Measurements from ENCODE around the gene SCAI. TPM values are rescaled to one million over a fixed set of nuclear protein-coding genes. Genes with fewer than 3 reads are reported as not detected.

The SCAI gene
- total and polyA plus RNA-seq, 7 donors: 0.39 to 5.2 (median 1.8) TPM

- intact Hi-C loops (cut with DNase I): no loop called here
- no peak overlapping the region for H3K27ac ChIP-seq
- no peak overlapping the region for H3K4me3 ChIP-seq
- no peak for DNase-seq
- TF ChIP-seq CTCF (IDR thresholded peaks at IDR 0.05): no peak
- no peaks in the 10 kb centered on the region for H3K27me3 ChIP-seq (ENCODE audit: insufficient read depth in 3 of 3, low read length in 2 of 3)
- ATAC-seq: no peak
- WGBS, 3 donors: 94 to 95% (median 94%) methylated on average over 9 of the region's 9 CpGs
- H3K4me1 ChIP-seq: no peaks in the 10 kb centered on the region
- H3K36me3 ChIP-seq (ENCODE audit: insufficient read depth in 1 of 2, low read depth in 1 of 2): peaks cover 8 to 76% of the 10 kb centered on the region in 2 donors
- H3K9me3 ChIP-seq: no peaks in the 10 kb centered on the region
These were observed 243.5 kb downstream of the SCAI start for GRCh38 chr9:124899845-124900244.

- Histone ChIP-seq H3K9me3 (no peaks in the 10 kb centered on the region), H3K27ac (no peak overlapping the region), H3K4me3 (no peak overlapping the region), H3K36me3 (ENCODE audit: insufficient read depth in 1 of 2, low read depth in 1 of 2) (peaks cover 8 to 74% of the 10 kb centered on the region in 2 donors), H3K27me3 (ENCODE audit: insufficient read depth in 3 of 3, low read length in 2 of 3) (no peaks in the 10 kb centered on the region), H3K4me1 (no peaks in the 10 kb centered on the region)
- TF ChIP-seq CTCF (IDR thresholded peaks at IDR 0.05): no peak
- DNase-seq: no peak
- intact Hi-C loops (cut with DNase I): no loop called here
- WGBS, 3 donors: 86 to 87% (median 87%) methylated on average over 6 of the region's 6 CpGs
- no peak for ATAC-seq
These were observed 245.5 kb downstream of the SCAI start for GRCh38 chr9:124897570-124898460.

GRCh38 chr9:124894741-124895170 is 248.6 kb downstream of the SCAI start:
- intact Hi-C loops (cut with DNase I): no loop called here
- peak in 3 of 4 donors; percentile 50 to 74 (median 58) for ATAC-seq

GRCh38 chr9:124894035-124894740 is 249.1 kb downstream of the SCAI start:
- no peak for DNase-seq
- H3K9me3 ChIP-seq: no peaks in the 10 kb centered on the region
- H3K27ac ChIP-seq: no peak overlapping the region
- no peak for TF ChIP-seq CTCF (IDR thresholded peaks at IDR 0.05)
- H3K27me3 ChIP-seq (ENCODE audit: insufficient read depth in 3 of 3, low read length in 2 of 3): no peaks in the 10 kb centered on the region
- H3K4me3 ChIP-seq: no peak overlapping the region
- intact Hi-C loops (cut with DNase I): no loop called here
- peaks cover 8 to 89% of the 10 kb centered on the region in 2 donors for H3K36me3 ChIP-seq (ENCODE audit: insufficient read depth in 1 of 2, low read depth in 1 of 2)
- H3K4me1 ChIP-seq: no peaks in the 10 kb centered on the region
- ATAC-seq: peak in 2 of 4 donors; percentile 8 to 21
- 86 to 88% (median 88%) methylated on average over 9 of the region's 9 CpGs for WGBS, 3 donors

More at GRCh38 chr9:124894741-124895170, 248.6 kb downstream of the SCAI start:
- no peak for DNase-seq
- Histone ChIP-seq H3K4me1 (no peaks in the 10 kb centered on the region), H3K27ac (no peak overlapping the region), H3K4me3 (no peak overlapping the region), H3K27me3 (ENCODE audit: insufficient read depth in 3 of 3, low read length in 2 of 3) (no peaks in the 10 kb centered on the region), H3K9me3 (no peaks in the 10 kb centered on the region), H3K36me3 (ENCODE audit: insufficient read depth in 1 of 2, low read depth in 1 of 2) (peaks cover 8 to 89% of the 10 kb centered on the region in 2 donors)
- no peak for TF ChIP-seq CTCF (IDR thresholded peaks at IDR 0.05)

Other genes with a start within 250 kb of the SCAI start
- 10 to 100 TPM; 13.3 to 23.0 (median 17.0) TPM for gene GOLGA1, start 202.4 kb downstream of the SCAI start, total RNA-seq
- gene GOLGA1, start 202.4 kb downstream of the SCAI start, polyA plus RNA-seq: 10 to 100 TPM in 2 of 3 donors, 1 to 10 TPM in 1; 8.0 to 21.3 (median 10.5) TPM
- gene PPP6C, start 46.3 kb upstream of the SCAI start, total RNA-seq: 10 to 100 TPM; 51.4 to 91.6 (median 66.6) TPM
- gene PPP6C, start 46.3 kb upstream of the SCAI start, polyA plus RNA-seq: 10 to 100 TPM; 29.9 to 66.8 (median 47.3) TPM
- 10 to 100 TPM in 2 of 4 donors, 1 to 10 TPM in 2; 8.8 to 12.5 (median 9.7) TPM for gene RABEPK, start 57.0 kb upstream of the SCAI start, total RNA-seq
- gene RABEPK, start 57.0 kb upstream of the SCAI start, polyA plus RNA-seq: 10 to 100 TPM; 15.4 to 34.5 (median 19.9) TPM
- gene HSPA5, start 97.8 kb upstream of the SCAI start, total RNA-seq: 100 to 1,000 TPM in 1 of 4 donors, 10 to 100 TPM in 3; 53.2 to 160 (median 84.6) TPM
- gene HSPA5, start 97.8 kb upstream of the SCAI start, polyA plus RNA-seq: 100 to 1,000 TPM in 1 of 3 donors, 10 to 100 TPM in 2; 76.7 to 179 (median 94.3) TPM
- gene GAPVD1, start 118.3 kb upstream of the SCAI start, total RNA-seq: 10 to 100 TPM; 33.0 to 49.3 (median 43.1) TPM
- gene GAPVD1, start 118.3 kb upstream of the SCAI start, polyA plus RNA-seq: 10 to 100 TPM in 2 of 3 donors, 1 to 10 TPM in 1; 9.7 to 26.3 (median 10.5) TPM

Data from psoas muscle (tissue), 8 donors.